GM12801 (cell line): ENCODE results near the gene TAS2R4.

ENCODE experiments used
- TF ChIP-seq, protein P1 (sequence below): IDR thresholded peaks from one replicate; pipeline ENCODE4 v1.5.1; 2011; ENCODE audit warnings: control low read depth; ENCODE audit not compliant: insufficient read length; ENCODE audit errors: extremely low read depth

Gene TAS2R4

GRCh38 chr7:141785706-141786552 is 9.5 kb downstream of the TAS2R4 start:
- TF ChIP-seq, protein P1, sequence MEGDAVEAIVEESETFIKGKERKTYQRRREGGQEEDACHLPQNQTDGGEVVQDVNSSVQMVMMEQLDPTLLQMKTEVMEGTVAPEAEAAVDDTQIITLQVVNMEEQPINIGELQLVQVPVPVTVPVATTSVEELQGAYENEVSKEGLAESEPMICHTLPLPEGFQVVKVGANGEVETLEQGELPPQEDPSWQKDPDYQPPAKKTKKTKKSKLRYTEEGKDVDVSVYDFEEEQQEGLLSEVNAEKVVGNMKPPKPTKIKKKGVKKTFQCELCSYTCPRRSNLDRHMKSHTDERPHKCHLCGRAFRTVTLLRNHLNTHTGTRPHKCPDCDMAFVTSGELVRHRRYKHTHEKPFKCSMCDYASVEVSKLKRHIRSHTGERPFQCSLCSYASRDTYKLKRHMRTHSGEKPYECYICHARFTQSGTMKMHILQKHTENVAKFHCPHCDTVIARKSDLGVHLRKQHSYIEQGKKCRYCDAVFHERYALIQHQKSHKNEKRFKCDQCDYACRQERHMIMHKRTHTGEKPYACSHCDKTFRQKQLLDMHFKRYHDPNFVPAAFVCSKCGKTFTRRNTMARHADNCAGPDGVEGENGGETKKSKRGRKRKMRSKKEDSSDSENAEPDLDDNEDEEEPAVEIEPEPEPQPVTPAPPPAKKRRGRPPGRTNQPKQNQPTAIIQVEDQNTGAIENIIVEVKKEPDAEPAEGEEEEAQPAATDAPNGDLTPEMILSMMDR: no peak

- TF ChIP-seq, protein P1: no peak
Observed at GRCh38 chr7:141788296-141788695, 11.8 kb downstream of the TAS2R4 start.

DNA sequence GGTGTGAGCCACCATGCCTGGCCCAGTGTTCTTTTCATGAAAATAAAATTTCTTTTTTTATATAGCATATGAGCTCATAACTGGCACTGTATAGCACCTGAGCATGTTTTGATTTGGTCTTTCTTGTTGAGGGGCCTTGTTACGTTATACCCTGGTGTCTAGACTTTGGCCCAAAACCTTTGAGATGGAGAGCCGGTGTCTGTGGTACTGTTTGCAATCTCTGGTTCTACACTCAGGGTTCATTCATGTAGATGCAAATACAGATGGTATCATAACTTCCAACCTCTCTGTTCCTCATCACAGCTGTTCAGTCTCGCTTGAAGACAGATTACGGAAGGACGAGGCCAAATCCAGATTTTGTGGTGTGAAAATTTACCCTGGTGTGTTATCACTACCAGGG is 13.4 kb downstream of the TAS2R4 start, which contains the start of gene TAS2R5:
Gene TAS2R5, plus strand, starts transcription at position 301 of the 400 bp plus-strand sequence. CDS start 145 bp downstream, outside the sequence.
- TF ChIP-seq, protein P1: no peak

GRCh38 chr7:141792526-141792925 is 16.1 kb downstream of the TAS2R4 start:
- TF ChIP-seq, protein P1: no peak

DNA sequence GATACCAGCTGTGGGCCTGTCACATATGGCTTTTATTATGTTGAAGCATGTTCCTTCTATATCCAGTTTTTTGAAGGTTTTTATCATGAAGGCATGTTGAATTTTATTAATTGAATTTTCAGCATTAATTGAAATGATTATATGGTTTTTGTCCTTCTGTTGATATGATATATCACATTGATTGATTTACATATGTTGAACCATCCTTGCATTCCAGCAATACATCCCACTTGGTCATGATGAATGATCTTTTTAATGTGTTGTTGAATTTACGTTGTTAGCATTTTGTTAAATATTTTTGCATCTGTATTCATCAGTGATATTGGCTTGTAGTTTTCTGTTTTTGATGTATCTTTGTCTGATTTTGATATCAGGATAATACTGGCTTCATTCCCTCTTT is 43.6 kb downstream of the TAS2R4 start:
- TF ChIP-seq, protein P1: no peak
